Progenitor cell of endocrine pancreas (in vitro differentiated cells): ENCODE results near the gene AP3B2. TPM values are rescaled to one million over a fixed set of nuclear protein-coding genes. Genes with fewer than 3 reads are reported as not detected.

Experiments used
- DNase-seq: peaks from one replicate; pipeline ENCODE4 v3.0.0; 2021; ENCODE audit warnings: low spot score; ENCODE audit not compliant: unreplicated experiment
- H3K27ac Mint-ChIP-seq: 2 replicates; pipeline ENCODE4 v1.8.0; 2021; ENCODE audit warnings: mild to moderate bottlenecking, moderate library complexity, mixed read lengths
- H3K27me3 Mint-ChIP-seq: 2 replicates; pipeline ENCODE4 v1.8.0; 2021; ENCODE audit warnings: mixed read lengths
- H3K36me3 Mint-ChIP-seq: 2 replicates; pipeline ENCODE4 v1.8.0; 2022; ENCODE audit warnings: mixed read lengths; ENCODE audit not compliant: insufficient read depth
- H3K4me1 Mint-ChIP-seq: 2 replicates; pipeline ENCODE4 v1.8.0; 2021; ENCODE audit warnings: low read depth, mixed read lengths
- H3K4me3 Mint-ChIP-seq: 2 replicates; pipeline ENCODE4 v1.8.0; 2021; ENCODE audit warnings: low read depth, mild to moderate bottlenecking, moderate library complexity, mixed read lengths
- H3K9me3 Mint-ChIP-seq: 2 replicates; pipeline ENCODE4 v1.8.0; 2021; ENCODE audit warnings: low read depth, mixed read lengths
- CTCF ChIP-seq: fragments of 200-600 bp; sonication (generic); IDR thresholded peaks from one replicate; pipeline ENCODE4 v1.5.0; 2021; ENCODE audit warnings: antibody characterized with exemption, mild to moderate bottlenecking; ENCODE audit not compliant: unreplicated experiment
- total RNA-seq: library from RNA; stranded (reverse); gene quantifications from 2 replicates; pipeline ENCODE4 v1.2.1, GENCODE V29; 2021

Gene AP3B2
- total RNA-seq, 1 donor from 2014 or later, result 14.4 TPM

- Mint-ChIP-seq H3K36me3 (no peaks in the 10 kb centered on the region), H3K27me3 (no peaks in the 10 kb centered on the region), H3K27ac (no peak overlapping the region), H3K4me1 (no peaks in the 10 kb centered on the region), H3K9me3 (no peaks in the 10 kb centered on the region), H3K4me3 (no peak overlapping the region)
- no peak for TF ChIP-seq CTCF
- DNase-seq, result no peak
Measured at GRCh38 chr15:82670699-82671098, 39.0 kb downstream of the AP3B2 start.

GRCh38 chr15:82666606-82667005 lies 43.1 kb downstream of the AP3B2 start:
- peaks cover 2% of the 10 kb centered on the region for H3K27me3 Mint-ChIP-seq
- no peak for DNase-seq
- H3K4me1 Mint-ChIP-seq, result no peaks in the 10 kb centered on the region

GRCh38 chr15:82664021-82664420 lies 45.7 kb downstream of the AP3B2 start:
- peaks cover 12% of the 10 kb centered on the region for H3K27me3 Mint-ChIP-seq
- no peaks in the 10 kb centered on the region for H3K36me3 Mint-ChIP-seq
- no peaks in the 10 kb centered on the region for H3K9me3 Mint-ChIP-seq

More at GRCh38 chr15:82666606-82667005, 43.1 kb downstream of the AP3B2 start:
- Mint-ChIP-seq H3K4me3 (no peak overlapping the region), H3K9me3 (no peaks in the 10 kb centered on the region), H3K27ac (no peak overlapping the region), H3K36me3 (no peaks in the 10 kb centered on the region)
- TF ChIP-seq CTCF, result no peak

GRCh38 chr15:82663186-82663600 lies 46.5 kb downstream of the AP3B2 start:
- peaks cover 12% of the 10 kb centered on the region for H3K27me3 Mint-ChIP-seq
- no peaks in the 10 kb centered on the region for H3K9me3 Mint-ChIP-seq
- DNase-seq, result peak; percentile 79
- no peak overlapping the region for H3K27ac Mint-ChIP-seq
- H3K4me3 Mint-ChIP-seq, result no peak overlapping the region
- no peaks in the 10 kb centered on the region for H3K4me1 Mint-ChIP-seq
- no peaks in the 10 kb centered on the region for H3K36me3 Mint-ChIP-seq
- TF ChIP-seq CTCF, result no peak

More at GRCh38 chr15:82664021-82664420, 45.7 kb downstream of the AP3B2 start:
- Mint-ChIP-seq H3K4me1 (no peaks in the 10 kb centered on the region), H3K4me3 (no peak overlapping the region), H3K27ac (no peak overlapping the region)
- TF ChIP-seq CTCF, result no peak
- no peak for DNase-seq

GRCh38 chr15:82662641-82663040 lies 47.0 kb downstream of the AP3B2 start:
- no peak overlapping the region for H3K4me3 Mint-ChIP-seq
- no peaks in the 10 kb centered on the region for H3K9me3 Mint-ChIP-seq
- no peak for TF ChIP-seq CTCF
- H3K27ac Mint-ChIP-seq, result no peak overlapping the region
- H3K27me3 Mint-ChIP-seq, result peaks cover 16% of the 10 kb centered on the region
- no peak for DNase-seq
- no peaks in the 10 kb centered on the region for H3K4me1 Mint-ChIP-seq
- H3K36me3 Mint-ChIP-seq, result no peaks in the 10 kb centered on the region
